ENCODE data around the gene C8G. TPM values are rescaled to one million over a fixed set of nuclear protein-coding genes. Genes with fewer than 3 reads are reported as not detected.

Gene C8G
- total and polyA plus RNA-seq, 9 of the 15 experiments (the other 6 are each of a cell fraction or from before 2014, with no cell fraction given), result 0.35 to 5.9 (median 2.7) TPM; not detected in 2

- TF ChIP-seq TFAP4 (CRISPR knock-in tag; IDR thresholded peaks at IDR 0.05; ENCODE audit: borderline replicate concordance) (no peak), KLF6 (CRISPR knock-in tag; IDR thresholded peaks at IDR 0.05; ENCODE audit: borderline replicate concordance) (no peak), FUS (optimal IDR thresholded peaks at IDR 0.05; ENCODE audit: low read depth, low read length) (no peak), ZNF449 (CRISPR knock-in tag; IDR thresholded peaks at IDR 0.05) (no peak)
- TF ChIP-seq, protein P1, sequence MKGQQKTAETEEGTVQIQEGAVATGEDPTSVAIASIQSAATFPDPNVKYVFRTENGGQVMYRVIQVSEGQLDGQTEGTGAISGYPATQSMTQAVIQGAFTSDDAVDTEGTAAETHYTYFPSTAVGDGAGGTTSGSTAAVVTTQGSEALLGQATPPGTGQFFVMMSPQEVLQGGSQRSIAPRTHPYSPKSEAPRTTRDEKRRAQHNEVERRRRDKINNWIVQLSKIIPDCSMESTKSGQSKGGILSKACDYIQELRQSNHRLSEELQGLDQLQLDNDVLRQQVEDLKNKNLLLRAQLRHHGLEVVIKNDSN (CRISPR knock-in tag; IDR thresholded peaks at IDR 0.05), result no peak
These were observed 27.7 kb downstream of the C8G start (continued) for GRCh38 chr9:136972743-136973142.
